ENCODE data around the gene RNF144A. TPM values are rescaled to one million over a fixed set of nuclear protein-coding genes. Genes with fewer than 3 reads are reported as not detected.

The RNF144A gene
- total RNA-seq, 1 donor from 2014 or later: 39.9 TPM

GRCh38 chr2:6924101-6924923 is 7.1 kb downstream of the RNF144A start:
- Mint-ChIP-seq H3K36me3 (ENCODE audit: insufficient read depth) (peaks cover 12% of the 10 kb centered on the region), H3K9me3 (ENCODE audit: low read depth) (no peaks in the 10 kb centered on the region), H3K4me3 (ENCODE audit: low read depth) (no peak overlapping the region), H3K4me1 (ENCODE audit: low read depth) (peaks cover 43% of the 10 kb centered on the region), H3K27me3 (peaks cover 16% of the 10 kb centered on the region), H3K27ac (no peak overlapping the region)
- no peak for DNase-seq (ENCODE audit: low spot score, unreplicated experiment)
- no peak for TF ChIP-seq CTCF (IDR thresholded peaks at IDR 0.05; ENCODE audit: unreplicated experiment)

DNA sequence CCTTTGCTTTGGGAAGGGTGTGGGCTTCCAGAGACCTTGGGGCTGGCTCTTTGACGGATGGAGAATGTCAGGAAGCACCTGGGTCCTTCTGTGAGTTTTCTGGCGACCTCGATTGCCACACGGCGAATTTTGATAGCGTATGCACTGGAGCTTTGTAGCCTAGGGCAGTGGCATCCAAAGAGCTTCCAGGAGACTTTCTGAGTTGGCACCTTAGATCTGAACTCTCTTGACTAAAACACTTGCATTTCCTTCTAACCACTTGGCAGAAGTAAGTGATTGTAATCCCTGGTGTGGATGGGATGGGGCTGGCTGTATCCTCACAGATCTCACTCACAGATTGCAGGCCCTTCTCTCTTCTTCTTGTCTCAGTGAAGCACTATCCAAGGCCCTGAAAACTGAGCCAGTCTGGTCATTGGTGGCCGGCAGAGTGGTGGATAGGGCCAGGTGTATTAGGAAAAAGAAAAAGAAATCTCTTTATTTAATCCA is 7.8 kb downstream of the RNF144A start:
- no peak overlapping the region for H3K4me3 Mint-ChIP-seq (ENCODE audit: low read depth)
- H3K27me3 Mint-ChIP-seq: peaks cover 20% of the 10 kb centered on the region
- TF ChIP-seq CTCF (IDR thresholded peaks at IDR 0.05; ENCODE audit: unreplicated experiment): no peak
- no peak overlapping the region for H3K27ac Mint-ChIP-seq
- no peaks in the 10 kb centered on the region for H3K9me3 Mint-ChIP-seq (ENCODE audit: low read depth)
- no peak for DNase-seq (ENCODE audit: low spot score, unreplicated experiment)
- peaks cover 12% of the 10 kb centered on the region for H3K36me3 Mint-ChIP-seq (ENCODE audit: insufficient read depth)
- peaks cover 45% of the 10 kb centered on the region for H3K4me1 Mint-ChIP-seq (ENCODE audit: low read depth)

DNA sequence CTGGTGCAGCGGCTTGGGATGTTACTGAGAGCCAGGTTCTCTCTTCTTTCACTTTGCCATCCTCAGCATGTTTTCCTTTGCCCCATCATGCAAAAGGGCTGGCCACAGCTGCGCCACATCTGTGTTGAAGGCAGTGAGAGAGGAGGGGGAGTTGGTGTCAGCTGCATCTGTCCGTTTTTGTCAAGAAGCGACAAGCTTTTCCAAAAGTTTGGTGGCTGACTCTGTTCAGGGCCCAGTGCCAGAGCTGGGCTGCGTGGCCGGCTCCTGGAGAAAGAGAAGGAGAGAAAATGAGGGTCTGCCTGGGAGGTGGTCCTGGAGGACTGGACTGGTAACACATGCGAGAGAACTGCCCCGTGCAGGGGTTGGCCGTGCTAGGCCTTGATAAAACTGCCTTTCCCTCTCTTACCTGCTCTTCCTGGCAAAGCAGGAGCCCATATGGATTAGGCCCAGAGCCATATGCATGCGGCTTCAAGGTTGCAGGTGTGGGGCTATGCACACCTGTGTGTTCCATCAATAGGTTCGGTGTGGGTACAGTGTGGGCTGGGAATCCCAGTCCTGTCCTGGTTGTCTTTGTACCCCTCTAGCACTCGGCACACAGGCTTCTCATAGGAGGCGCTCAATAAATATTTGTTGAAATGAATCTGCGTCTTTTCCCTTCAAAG is 9.0 kb downstream of the RNF144A start:
- H3K27me3 Mint-ChIP-seq: peaks cover 23% of the 10 kb centered on the region
- H3K36me3 Mint-ChIP-seq (ENCODE audit: insufficient read depth): peaks cover 12% of the 10 kb centered on the region
- H3K9me3 Mint-ChIP-seq (ENCODE audit: low read depth): no peaks in the 10 kb centered on the region
- H3K4me3 Mint-ChIP-seq (ENCODE audit: low read depth): no peak overlapping the region
- H3K27ac Mint-ChIP-seq: no peak overlapping the region
- H3K4me1 Mint-ChIP-seq (ENCODE audit: low read depth): peaks cover 40% of the 10 kb centered on the region
- TF ChIP-seq CTCF (IDR thresholded peaks at IDR 0.05; ENCODE audit: unreplicated experiment): no peak
- no peak for DNase-seq (ENCODE audit: low spot score, unreplicated experiment)

DNA sequence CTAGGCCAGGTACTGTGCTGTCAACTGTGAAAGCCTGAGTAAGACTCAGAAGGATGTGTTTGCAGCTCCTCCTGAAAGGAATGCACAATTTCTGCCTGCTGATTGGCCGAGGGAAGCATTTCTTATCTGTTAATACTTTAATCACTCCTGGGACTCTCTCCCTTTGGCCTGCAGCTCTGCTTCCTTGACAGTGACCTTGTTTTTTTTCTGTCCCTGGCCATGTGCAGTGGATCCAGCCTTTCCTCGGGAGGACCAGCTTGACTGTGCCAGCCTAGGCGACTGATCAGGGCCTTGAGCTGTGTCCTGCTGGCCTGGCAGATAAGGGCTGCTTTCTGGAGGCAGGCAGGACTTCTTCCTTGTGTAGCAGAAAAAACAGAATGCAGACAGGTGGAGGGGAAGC is 10.0 kb downstream of the RNF144A start:
- H3K9me3 Mint-ChIP-seq (ENCODE audit: low read depth): no peaks in the 10 kb centered on the region
- DNase-seq (ENCODE audit: low spot score, unreplicated experiment): no peak
- H3K4me1 Mint-ChIP-seq (ENCODE audit: low read depth): peaks cover 39% of the 10 kb centered on the region
- H3K27ac Mint-ChIP-seq: no peak overlapping the region
- H3K27me3 Mint-ChIP-seq: peaks cover 23% of the 10 kb centered on the region
- no peak for TF ChIP-seq CTCF (IDR thresholded peaks at IDR 0.05; ENCODE audit: unreplicated experiment)
- H3K36me3 Mint-ChIP-seq (ENCODE audit: insufficient read depth): peaks cover 12% of the 10 kb centered on the region
- no peak overlapping the region for H3K4me3 Mint-ChIP-seq (ENCODE audit: low read depth)

- DNase-seq (ENCODE audit: low spot score, unreplicated experiment): no peak
Measured at GRCh38 chr2:6927753-6928152, 10.5 kb downstream of the RNF144A start.

More at GRCh38 chr2:6927753-6928152, 10.5 kb downstream of the RNF144A start:
- Mint-ChIP-seq H3K36me3 (ENCODE audit: insufficient read depth) (peaks cover 12% of the 10 kb centered on the region), H3K4me3 (ENCODE audit: low read depth) (no peak overlapping the region), H3K4me1 (ENCODE audit: low read depth) (peaks cover 40% of the 10 kb centered on the region), H3K27ac (no peak overlapping the region), H3K9me3 (ENCODE audit: low read depth) (no peaks in the 10 kb centered on the region), H3K27me3 (peaks cover 23% of the 10 kb centered on the region)
- no peak for TF ChIP-seq CTCF (IDR thresholded peaks at IDR 0.05; ENCODE audit: unreplicated experiment)
